Fibroblast of peridontal ligament (primary cell): ENCODE results near the gene CLDN24.
"Not testable (repeated sequence)": the region's sequence is repeated elsewhere in the genome, so short reads cannot be mapped to it uniquely, and the experiment has no call there.

Experiments used
- DNase-seq: peaks from one replicate; pipeline ENCODE4 v3.0.0-alpha.2; 2010; ENCODE audit errors: extremely low read depth

CLDN24 gene

DNA sequence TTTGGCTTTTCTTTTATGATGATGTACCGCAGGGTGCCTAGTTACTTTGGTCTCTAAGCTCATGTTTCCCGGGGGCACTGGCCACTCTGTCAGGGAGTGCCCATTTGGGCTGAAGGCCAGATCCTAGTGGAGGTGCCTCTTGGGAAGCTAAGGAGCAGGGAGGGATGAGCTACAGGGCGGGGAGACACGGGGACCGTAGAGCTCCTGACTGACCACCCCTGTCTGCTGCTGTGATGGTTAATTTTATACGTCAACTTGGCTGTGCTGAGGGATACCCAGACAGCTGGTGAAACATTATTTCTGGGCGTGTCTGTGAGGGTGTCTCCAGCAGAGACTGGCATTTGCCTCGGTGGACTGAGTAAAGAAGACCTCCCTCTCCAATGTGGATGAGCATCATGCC, 24.9 kb upstream of the CLDN24 start:
- DNase-seq: no peak

DNA sequence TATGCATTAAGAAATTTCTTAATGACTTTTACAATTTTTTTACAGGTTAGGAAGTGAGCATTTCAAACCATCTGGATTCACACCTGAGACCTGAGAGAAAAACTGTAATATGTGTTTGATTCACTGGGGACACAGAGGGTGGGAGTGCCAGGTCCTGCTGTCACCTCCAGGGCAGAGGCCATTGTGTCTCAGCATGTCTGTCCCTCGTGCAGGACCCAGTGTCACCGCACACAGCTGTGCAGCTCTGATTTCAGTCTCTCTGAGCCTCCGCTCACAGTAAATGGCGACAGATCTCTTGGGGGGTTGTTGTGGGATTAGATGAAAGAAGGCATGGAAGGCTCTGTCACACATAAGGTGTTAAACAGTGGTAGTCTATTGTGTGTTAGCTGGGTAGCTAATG, 23.0 kb upstream of the CLDN24 start:
- DNase-seq: no peak

DNA sequence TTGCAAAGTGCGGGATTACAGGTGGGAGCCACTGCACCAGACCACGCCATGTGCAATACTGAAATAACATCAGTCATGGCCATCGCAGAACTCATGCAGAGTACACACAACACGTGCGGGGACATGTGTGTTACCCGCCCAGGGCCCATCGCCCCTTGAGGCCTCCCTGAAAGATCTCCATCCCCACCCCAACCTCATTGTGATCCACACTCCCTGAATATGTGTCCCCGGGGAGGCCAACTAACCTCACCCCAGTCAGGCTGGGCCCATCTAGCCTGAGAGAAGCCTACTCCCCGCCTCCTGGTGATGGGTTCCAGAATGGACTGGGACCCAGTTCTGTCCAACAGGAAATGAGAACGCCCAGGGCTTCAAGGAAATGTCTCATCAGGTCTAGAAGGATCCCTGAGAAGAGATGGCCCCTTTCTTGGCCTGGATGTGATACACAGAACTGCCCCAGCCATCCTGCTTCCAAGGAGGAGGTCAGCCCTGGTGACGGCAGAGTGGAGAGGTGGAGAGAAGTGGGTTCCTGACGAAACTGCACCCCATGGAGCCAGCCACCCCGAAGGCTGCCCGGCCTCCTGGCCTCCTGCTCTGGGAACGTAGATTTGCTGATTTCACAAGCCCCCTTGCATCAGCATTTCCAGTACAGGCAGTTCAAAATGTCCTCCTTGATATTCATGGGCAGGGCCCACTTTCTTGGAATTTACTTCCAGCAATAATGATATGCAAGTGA, 22.5 kb upstream of the CLDN24 start:
- DNase-seq: no peak

DNA sequence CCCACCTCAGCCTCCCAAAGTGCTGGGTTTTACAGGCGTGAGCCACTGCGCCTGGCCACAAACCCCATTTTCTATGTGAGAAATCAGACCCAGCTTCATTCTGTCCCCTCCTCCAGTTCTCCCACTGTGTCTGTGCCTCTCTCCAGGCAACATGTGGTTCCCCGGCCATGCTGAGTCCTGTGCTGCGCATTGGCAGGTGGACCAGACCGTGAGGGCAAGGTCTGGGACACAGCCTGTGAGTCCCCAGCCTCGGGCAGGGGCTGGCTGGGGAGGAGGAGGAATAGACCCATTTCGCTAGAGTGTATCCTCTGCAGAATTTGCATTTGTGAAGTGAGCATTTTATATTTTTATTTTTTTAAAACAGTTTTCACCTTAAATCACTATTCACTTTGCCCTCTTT, 21.5 kb upstream of the CLDN24 start:
- no peak for DNase-seq

DNA sequence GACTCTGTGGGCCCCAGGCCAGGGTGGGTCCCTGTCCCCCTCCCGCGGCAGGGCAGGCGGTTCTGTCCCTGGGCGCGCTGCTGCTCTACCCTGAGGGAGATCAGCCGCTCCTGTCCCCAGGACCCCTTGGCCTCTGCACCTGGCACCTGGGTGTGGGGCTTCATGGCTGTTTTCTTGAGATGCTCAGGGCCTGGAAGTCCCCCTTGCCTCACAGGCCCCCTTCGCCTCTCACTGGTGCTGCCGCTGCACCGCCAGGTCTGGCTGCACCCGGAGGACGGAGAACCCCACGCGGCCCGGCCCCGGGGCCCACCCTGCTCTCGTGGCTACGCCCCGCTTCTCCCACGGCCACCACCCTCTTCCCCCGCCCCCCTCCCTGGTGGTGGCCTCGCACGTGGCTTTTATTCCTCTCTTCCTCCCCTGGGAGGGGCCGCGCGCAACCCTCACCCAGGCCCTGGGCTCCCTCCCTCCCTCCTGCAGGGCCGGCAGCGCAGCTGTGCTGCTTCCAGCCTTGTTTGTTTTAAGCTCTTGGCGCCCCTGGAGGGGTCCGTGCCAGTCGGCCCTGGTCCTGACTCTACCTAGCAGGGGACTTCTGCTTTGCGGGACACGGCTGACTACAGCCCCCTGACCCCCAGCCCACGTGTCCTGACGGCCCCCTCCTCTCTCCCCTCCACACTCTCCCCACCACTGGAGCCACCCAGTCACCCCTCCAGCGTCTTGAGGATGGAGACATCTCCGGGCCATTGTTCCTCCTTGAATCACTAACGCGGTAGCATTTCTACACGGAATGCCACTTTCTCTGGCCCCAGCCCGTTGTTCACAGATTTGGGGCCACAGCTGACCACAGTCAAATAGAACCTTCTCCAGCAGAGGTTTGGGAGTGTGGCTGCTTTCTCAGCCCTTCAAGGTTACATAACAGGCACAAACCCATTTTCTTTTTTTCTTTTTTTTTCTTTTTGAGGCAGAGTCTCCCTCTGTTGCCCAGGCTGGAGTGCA, 20.6 kb upstream of the CLDN24 start:
- DNase-seq: no peak

DNA sequence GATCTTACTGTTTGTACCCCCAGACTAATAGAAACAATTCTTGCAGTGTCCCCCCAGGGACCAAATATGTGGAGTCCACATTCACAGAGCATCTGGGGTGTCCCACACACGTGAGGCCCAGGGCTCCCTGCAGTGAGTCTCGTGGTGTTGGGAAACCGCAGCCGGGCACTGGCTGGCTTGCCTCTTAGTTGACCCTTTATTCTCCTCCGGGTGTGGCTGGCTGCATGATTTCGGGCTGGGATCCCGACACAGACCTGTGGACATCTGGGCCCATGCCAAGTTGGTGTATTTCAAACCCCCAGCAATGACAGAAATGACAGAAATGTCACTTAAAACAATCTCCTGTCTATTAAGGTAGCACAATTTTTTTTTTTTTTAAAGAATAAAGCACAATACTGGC, 15.6 kb upstream of the CLDN24 start:
- DNase-seq: no peak

DNA sequence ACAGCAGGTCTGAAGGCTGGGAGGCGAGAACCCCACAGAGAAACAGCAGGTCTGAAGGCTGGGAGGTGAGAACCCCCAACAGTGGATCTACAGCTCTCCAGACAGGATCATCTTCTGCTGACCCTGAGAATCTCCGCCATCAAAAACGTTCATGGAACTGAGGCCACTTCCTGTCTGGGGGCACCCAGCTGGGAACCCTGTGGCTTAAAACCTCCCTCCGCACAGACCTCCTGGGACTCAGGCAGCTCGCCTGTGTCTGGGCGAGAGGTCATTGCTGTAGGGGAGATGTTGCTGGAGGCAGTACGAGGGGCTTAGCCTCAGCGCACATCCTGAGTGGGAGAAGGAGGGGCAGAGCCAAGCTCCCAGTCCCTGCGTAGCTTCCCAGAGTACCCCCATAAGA, 15.1 kb upstream of the CLDN24 start:
- DNase-seq: no peak

DNA sequence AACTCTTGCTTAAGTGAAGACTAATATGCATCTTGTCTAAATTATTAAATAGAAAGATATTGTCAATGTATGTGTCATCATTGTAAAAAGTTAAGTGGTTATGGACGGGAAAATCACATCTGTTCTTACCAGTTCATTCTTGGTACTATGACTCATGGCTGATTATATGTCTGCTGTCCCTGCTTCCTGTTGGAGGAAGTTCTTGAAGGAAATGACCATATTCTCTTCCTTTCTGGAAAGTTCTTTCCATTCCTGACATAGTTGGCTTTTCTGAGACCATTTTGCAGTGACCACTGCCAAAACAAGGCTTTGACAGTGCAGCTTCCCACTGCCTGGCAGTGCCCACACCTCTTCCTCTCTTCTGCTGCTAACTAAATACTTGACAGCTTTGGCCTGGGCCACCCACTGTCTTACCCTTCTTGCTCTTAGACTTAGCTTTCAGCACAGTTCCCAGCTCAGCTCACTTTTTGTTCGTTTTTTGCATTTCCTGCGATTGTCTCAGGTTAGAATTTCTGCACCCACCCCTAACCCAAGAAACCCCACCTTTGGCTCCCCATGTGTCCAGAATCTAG, 13.2 kb upstream of the CLDN24 start:
- peak; percentile 89 for DNase-seq

DNA sequence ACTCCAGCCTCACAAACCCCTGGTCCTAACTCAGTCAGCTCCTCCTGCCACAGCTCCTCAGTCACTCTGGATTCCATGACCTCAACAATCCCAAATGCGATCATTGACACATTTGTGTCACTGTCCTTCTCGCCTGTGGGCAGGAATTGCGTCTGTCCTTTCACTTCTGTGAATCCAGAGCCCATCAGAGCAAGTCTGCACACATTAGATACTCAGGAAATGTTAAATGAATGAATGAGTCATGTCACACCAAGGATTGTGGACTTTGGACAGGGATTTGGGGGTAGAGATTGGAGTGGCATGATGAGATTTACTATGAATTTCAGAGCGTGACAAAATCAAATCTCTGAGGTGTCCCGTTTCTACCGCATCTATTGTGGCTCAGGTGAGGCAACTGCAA, 11.8 kb upstream of the CLDN24 start:
- no peak for DNase-seq

DNA sequence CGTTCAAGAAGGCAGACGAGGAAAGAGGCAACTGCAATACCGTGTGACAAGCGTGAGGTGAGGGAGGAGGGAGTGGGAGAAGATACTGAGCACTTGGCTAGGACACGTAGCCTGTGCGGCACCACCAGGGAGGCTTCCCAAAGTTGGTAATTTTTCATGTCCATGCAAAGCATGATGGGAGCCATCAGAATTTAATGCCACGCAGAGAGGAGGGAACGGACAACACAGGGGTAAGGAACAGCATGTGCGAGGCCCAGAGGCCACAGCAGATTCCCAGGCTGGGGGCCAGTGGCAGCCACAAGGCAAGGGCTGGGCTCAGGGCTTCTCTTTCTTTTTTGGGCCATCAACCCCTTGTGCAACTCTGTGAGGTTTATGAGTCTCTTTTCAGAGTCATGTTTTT, 11.0 kb upstream of the CLDN24 start:
- no peak for DNase-seq

DNA sequence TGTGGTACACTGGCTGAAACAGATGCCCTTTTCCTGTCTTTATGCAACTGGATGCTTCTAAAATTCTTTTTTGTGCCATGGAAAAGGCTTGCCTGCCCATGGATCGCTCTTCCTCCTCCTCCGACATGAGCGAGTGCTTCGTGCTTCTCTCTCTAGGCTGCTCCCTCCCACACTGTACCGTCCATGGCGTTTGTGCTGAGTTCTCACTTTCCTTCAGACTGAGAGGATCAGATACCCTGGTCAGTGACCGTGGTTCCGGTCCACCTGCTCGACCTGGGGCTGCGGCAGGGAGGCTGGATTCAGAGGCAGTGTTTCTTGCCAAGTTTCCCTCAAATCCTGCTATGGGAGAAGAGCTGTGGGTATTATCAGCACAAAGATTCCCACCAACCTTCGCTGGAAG, 10.2 kb upstream of the CLDN24 start:
- DNase-seq: no peak

DNA sequence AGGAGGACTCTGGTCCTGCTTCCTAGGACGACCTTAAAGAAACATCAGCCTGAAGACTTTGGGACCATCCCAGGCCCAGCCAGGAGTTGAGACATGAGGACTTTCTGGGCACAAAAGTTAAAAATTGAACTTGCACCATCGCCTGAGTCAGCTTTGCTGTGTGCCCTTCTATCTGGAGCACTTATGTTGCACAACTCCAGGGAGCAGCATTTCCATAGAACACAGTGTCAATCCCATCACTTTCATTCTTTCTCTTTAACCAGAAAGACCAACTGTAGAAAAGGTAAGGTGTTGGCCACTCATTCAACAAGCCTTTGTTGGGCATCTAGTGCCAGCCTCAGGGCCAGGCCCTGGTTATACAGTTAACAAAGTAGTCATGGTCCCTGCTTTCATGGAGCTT, 8.6 kb upstream of the CLDN24 start:
- DNase-seq: no peak

DNA sequence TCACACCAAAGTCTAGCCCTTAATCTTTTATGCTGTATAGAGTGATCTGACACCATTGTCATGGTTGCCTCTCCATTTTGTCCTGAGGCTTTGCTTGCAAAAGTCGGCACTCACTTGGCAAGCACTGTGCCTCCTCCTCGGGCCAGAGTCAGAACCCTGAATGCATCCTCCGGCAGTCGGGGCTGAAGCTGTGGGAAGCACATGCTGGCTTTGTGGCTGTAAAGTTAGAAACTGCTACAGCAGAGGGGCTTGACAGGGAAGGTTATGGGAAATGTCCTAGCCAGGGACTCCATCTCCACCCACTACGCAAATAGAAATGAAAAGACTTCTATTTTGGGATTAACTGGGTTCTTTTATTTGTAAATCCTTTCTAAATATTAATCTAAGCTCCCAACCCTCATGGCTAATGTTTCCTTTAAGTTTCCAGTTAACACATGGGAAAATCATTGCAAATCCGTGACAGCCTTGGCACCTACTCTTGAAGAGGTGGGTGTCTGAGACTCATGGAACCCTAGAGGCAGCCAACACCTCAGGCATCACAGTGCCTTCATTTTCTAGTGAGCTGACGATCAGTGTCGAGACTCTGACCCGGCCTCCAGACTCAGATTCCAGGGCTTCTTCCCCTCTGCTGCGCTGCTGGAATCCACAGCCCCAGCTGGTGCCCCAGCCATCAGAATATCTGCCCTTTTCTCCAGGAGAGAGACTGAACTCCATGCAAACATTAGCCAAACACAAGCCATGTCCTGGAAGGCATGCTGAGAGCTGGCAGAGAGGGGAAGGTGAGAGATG, 7.9 kb upstream of the CLDN24 start:
- DNase-seq: no peak

DNA sequence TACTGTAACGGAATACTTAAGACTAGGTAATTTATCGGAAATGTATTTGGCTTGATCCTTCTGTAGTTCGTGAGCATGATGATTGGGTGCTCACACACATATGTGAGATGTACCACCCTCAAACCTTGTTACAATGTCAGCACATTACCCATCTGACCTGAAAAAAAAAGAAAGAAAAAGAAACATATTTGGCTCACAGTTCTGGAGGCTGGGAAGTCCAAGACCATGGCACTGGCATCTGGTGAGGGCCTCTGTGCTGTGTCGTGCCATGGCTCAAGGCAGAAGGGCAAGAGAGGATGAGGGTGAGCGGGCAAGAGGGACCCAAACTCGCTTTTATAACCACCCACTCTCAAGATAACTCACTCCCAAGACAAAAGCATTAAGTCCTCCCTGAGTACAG, 7.0 kb upstream of the CLDN24 start:
- DNase-seq: no peak

DNA sequence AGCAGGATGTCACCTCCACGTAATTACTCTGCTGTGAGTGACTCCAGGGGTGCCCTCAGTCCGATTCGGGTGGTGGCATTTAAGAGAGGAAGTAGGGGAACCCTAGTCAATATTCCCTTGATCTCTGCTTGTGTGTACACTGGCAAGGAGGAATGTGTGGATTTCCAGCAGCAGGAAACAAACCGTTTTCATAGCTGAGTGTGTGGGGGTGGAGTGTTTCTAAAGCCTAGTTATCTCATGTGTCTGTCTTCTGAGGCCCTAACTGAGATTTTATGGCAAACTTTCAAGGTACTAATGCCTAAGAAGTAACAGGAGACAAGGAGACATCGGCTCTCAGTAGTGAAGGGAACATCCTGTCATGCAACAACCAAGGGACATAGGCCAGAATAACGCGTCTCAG, 6.6 kb upstream of the CLDN24 start:
- no peak for DNase-seq

DNA sequence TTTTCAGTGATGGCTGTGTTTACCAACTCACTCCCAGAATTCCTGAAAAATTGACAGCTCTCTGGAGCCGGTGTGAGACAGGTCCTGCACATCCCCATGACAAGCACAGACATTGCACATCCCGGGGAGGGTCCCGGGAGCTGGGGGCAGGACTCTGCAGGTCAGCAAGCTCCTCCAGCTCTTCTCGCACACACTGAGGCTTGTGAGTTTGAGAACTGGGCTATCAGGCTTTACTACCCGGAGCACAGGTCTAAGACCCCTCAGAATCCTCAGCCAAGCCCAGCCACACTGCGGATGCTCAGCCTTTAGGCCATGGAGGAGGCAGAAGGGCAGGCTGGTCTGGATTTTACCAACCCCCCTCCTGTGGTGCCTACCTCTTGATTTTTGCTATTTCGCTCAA, 5.6 kb upstream of the CLDN24 start:
- DNase-seq: no peak

DNA sequence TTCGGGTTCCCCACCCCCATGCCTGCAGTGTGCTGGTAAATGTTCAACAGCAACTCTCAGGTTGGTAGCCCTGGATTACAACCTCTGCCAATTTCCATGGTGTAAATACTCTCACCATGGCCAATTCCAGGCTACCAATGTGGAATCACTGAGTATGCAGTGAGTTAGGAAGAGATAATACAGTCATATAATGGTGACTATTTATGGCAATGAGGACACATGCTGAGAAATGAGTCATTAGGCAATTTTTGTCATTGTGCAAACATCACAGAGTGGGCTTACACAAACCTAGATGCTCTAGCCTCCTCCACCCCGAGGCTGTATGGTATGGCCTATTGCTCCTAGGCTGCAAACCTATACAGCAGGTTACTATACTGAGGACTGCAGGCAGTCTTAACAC, 4.6 kb upstream of the CLDN24 start:
- no peak for DNase-seq

DNA sequence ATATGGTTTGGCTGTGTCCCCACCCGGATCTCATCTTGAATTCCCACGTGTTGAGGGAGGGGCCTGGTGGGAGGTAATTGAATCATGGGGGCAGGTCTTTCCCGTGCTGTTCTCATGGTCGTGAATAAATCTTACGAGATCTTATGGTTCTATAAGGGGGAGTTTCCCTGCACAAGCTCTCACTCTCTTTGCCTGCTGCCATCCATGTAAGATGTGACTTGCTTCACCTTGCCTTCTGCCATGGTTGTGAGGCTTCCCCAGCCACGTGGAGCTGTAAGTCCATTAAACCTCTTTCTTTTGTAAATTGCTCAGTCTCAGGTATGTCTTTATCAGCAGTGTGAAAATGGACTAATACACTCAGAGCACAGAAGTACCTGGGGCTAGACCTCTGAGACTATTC, 4.2 kb upstream of the CLDN24 start:
- DNase-seq: not testable (repeated sequence)

DNA sequence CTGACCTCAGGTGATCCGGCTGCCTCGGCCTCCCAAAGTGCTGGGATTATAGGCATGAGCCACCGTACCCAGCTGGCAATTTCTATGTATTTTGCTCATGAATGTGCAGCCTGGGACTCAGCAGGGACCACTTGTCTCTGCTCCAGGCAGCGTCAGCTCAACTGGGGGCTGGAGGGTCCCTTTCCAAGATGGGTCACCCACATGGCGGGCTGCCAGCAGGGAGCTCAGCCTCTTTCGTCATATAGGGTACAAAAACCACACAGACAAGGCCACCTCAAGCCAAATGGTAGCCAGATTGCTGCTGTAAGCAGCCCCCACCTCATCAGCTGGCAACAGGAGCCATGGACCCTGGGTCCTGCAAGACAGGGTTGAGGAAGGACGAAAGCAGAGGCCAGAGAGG, 2.4 kb upstream of the CLDN24 start:
- DNase-seq: no peak

DNA sequence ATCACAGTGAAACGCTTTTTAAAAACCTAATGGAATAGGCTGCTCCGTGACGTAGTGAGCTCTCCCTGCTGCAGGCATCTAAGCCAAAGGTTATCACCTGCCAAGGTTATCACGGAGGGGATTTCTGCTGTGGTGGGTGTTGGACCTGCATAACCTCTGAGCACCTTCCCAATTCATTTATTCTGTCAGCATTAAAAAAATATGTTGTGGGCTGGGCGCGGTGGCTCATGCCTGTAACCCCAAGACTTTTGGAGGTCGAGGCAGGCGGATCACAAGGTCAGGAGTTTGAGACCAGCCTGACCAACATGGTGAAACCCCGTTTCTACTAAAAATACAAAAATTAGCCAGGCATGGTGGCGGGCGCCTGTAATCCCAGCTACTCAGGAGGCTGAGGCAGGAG, 1.8 kb upstream of the CLDN24 start:
- DNase-seq: not testable (repeated sequence)

DNA sequence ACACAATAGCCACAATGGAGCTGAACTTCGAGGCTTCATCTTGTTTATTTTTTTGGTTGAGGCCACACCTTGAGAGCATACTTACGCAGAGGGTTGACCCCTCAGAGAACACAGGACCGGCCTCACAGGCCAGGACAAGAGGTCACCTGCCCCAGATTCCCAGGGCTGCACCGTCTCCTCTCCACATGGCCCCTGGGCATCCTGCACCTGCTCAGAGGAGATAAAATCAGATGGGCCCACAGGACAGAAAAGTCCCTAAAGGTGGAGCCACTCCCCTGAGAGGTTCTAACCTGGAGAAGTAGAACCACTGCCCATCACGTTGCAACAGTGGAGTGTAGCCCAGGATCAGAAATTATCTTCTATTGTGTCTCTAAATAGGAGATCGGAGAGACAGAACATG, 1.1 kb upstream of the CLDN24 start:
- DNase-seq: no peak

DNA sequence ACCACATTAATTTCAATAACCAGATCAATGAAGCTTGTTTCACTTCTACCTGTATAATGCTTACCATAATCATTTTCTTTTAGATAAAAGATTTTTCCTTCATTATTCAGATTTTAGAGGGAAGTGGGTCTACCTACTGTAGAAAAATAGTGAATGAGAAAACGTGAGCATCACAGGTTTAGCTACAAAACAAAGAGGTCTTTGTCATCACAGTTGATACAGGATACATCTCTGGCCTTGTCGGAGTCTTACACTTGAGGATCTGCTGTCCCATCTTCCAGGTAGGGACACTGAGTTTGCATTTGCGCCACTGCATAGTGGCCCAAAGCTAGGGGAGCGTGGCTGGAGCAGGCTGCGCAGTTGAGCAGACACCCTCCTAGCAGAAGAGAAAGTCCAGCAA, 710 bp downstream of the CLDN24 start:
- no peak for DNase-seq
